Hippocampal formation (tissue), 2 donors: ENCODE measurements around the gene LRIT3.

Experiments used
- DNase-seq, 2 donors: peaks; one replicate each; lab custom pipeline; 2025; lab: John Stamatoyannopoulos, UW

Gene LRIT3

DNA sequence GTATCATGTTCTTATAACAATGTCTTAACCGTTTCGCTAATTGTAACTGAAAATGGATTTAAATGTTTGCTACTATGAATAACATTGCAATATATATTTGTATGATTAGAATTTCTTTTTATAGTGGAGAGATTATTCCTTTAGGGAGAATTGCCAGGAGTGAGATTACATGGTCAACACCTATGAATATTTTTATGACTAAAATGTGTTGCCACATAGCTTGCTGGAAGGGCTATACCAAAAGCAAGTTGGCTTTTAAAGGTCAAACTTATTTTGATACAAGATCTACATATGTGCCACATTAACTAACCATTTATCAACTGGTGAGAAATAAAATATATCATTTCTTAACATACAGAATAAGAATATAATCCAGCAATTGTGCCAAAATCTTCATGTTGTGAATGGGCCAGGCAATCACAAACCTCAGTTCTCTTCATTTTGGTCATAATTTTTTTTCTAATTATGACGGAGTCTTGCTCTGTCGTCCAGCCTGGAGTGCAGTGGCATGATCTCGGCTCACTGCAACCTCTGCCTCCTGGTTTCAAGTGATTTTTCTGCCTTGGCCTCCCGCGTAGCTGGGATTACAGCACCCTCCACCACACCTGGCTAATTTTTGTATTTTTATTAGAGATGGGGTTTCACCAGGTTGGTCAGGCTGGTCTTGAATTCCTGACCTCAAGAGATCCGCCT is 54.8 kb downstream of the LRIT3 start:
- no peak for DNase-seq

GRCh38 chr4:109908731-109909130 is 60.8 kb downstream of the LRIT3 start:
- no peak for DNase-seq

DNA sequence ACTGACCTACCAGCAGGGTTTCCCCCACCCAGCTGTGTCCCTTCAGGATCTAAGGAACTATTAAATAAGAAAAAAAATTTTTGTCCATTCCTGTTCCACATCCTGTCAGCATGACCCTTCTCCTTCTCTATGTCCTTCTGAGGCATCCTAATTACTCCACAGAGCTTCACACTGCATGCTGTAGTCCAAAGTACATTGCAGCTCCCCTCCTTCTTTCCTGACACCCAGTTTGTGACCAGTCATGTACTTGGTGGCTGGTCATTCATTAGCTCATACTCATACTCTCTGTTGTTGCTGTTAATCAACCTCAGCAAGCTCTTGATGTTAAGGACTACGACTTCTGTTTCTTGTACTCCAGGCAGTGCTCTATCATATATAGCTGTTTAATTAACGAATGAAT is 62.3 kb downstream of the LRIT3 start:
- DNase-seq: no peak

GRCh38 chr4:109912706-109913595 is 65.0 kb downstream of the LRIT3 start, which contains the start of gene EGF:
Gene EGF, plus strand, starts transcription at chr4:109912883. Its CDS starts 453 bp downstream, at chr4:109913336.
- peak in 1 of 2 donors; percentile 2 for DNase-seq

GRCh38 chr4:109913596-109914241 is 65.8 kb downstream of the LRIT3 start:
- no peak for DNase-seq

DNA sequence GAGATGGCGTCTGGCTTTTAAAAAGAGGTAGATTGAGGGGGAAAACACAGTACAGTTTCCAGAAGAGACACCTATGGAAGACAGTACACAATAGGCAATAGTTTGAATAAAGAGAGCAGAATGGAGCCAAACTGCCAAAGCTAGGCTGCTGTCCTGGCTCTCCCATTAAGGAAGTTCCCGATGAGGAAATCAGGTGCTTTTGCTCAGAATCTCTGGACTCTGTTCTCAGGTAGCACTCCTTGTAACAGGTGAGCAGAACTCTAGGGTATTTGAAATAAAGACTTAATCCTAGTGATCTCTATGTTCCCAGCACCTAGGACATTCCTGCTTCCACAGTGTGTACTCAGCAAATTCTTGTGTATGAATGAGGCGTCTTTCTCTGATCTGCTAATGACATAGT is 66.4 kb downstream of the LRIT3 start:
- DNase-seq: no peak

DNA sequence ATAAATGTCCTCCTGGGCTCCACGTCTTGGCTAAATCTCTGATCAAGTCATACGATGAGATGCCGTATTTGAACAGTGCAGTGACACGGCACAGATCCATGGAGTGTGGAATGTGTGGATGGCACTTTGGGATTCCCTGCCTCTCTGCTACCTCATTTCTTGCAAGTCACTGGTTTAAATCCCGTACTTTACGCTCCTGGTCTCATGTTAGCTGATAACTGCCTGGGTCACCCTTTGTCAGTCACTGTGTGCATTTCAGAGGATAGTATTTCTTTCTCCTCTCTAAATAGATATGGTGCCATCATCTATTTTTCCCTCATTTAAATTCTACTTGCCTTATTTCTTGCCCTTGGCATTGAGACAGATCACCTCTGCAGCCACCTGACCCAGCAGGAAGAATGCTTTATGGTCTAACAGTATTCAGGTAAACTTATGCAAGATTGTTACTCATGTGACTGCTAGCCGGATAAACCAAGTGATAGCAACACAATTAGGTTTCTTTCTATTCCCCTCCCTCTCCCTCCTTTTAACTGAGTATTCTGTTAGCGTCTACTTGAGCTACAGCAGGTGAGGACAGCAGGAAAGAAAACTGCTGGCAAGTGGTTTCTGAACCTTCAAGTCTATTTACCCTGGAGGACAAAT is 67.6 kb downstream of the LRIT3 start:
- DNase-seq: no peak

DNA sequence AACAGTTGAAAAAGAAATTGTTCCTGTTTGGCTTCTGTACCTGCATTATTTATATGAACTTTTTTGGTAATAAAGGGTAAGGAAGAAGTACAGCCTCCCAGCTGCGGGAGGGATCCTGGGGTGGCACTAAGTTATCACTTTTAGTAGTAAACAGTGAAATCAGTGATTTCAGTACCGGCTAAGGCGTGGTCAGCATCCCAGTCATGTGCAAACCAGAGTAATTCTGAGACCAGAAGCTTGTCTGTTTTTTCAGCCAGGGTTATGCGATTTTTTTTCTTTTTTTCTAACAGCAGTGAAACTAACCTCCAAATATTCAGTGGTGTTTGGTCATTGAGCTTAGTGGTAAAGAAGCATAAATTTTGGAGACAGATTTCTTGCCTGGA is 68.1 kb downstream of the LRIT3 start:
- DNase-seq: no peak

- DNase-seq: peak in 1 of 2 donors; percentile 12
Observed at GRCh38 chr4:109921384-109921808, 73.5 kb downstream of the LRIT3 start.
